ENCODE data around the gene EPAS1.
A peak's percentile ranks its signal among the peaks of the same experiment; 100 is the strongest.

Gene EPAS1

GRCh38 chr2:46342566-46343315 lies 45.5 kb downstream of the EPAS1 start:
- no peak for DNase-seq

DNA sequence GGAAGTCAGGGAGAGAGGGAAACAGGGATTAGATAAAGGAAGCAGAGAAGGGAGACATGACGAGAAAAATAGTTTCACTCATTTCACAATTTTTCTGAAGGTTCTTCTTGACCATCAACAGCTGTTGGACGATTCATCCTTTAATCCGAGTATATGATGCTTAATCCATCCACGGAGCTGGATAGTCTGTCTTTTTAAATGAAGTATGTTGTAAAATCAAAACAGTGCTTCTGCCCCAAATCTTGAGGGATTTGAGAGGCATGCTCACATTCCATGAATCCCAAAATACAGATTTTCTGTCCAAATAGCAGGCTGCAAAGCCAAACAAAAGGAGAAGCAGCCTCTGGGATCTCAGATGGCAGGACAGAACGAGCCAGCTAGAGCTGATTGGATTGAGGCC lies 47.5 kb downstream of the EPAS1 start:
- no peak for DNase-seq

DNA sequence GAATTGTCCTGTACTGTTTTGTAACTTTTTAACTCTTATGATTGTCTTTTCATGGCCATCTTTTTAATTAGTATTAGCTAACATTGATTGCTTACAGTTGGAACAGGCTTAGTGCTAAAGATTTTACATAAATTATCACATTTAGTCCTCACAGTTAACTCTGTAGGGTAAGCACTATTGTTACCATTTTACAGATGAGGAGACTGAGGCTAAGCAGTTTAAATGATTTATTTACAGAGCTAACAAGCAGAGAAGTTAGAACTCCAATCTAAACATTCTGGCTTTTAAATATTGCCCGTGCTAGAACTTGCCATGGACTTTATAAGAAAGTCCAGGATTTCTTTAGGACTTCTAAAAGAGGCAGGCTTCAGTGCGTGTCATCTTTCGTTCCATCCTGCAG lies 48.6 kb downstream of the EPAS1 start:
- no peak for DNase-seq

- DNase-seq = no peak
Observed at GRCh38 chr2:46346719-46347118, 49.5 kb downstream of the EPAS1 start.

DNA sequence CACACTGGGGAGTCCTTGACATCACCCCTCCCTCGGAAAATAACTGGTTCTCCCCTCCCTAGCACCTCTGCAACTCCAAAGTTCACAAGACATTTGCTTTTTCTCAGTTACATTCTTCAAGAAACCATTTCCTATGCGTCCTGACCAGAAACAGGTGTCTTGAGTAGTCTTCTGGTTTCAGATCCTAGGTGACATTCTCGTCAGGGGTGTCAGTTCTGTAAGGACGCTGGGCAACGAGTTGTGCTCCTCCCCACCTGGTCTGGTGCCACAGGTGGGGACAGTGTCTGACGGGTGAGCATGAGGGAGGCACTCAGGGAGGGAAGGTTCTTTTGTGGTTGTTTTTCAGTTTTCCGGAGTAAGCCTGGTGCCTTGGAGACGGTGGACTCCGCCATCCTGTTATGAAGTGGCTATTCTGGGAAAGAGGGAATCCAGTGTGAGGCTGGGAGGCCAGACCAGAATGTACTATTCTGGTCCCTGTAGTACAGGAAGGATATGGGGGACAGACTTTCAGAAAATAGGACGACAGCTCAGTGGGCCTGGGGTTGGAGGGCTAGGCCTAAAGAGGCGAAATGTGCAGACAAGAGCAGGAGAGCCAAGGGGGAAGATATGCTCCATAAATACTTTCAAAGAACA lies 50.6 kb downstream of the EPAS1 start:
- DNase-seq = no peak

DNA sequence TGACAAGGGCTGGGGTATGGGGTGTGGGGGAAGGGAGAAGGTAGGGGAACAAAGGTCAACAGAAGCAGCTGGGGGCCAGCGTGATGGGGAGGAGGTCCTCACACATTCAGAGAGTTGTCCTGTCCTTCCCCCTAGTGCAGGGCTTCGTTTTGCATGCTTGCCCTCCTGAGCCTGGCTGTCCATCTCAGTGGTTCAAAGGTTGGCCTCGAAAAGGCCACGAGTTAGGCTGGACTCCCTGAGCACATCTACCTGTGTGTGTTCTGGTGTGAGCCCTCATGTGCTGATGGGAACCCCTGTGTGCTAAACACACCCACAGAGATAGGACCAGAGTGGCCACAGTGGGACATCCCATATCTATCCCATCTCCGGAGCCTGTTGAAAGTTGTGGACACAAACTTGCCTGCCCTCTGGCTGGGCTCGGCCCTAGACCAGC lies 51.9 kb downstream of the EPAS1 start:
- DNase-seq = no peak

DNA sequence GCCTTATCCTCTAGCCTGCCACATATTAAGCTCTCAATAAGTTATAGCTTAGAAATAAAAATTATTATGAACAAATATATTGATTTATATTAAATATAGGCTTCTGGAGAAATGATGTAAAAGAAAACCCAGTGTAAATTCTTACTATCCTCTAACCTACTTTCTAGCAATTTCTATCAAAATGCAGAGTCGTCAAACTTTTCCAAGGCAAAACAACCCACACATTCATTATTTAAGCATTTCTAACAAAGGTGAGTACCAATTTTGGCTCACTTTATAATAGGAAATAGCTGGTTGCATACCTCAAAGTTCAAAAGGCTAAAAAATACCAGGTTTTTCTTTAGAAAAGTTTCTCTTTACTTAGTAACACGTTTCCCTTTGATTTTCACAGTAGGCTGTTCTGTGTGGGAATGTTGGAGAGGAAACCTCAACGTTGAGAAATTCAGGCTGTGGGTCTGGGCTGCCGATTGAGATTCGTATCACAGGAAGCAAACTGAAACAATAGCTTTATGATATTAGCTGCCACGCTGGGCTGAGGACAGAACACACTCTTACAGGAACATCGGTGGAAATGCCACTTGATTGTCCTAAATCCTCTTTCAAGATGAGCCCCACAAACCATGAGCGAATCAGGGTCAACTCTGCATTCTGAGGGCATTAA lies 53.0 kb downstream of the EPAS1 start:
- no peak for DNase-seq

DNA sequence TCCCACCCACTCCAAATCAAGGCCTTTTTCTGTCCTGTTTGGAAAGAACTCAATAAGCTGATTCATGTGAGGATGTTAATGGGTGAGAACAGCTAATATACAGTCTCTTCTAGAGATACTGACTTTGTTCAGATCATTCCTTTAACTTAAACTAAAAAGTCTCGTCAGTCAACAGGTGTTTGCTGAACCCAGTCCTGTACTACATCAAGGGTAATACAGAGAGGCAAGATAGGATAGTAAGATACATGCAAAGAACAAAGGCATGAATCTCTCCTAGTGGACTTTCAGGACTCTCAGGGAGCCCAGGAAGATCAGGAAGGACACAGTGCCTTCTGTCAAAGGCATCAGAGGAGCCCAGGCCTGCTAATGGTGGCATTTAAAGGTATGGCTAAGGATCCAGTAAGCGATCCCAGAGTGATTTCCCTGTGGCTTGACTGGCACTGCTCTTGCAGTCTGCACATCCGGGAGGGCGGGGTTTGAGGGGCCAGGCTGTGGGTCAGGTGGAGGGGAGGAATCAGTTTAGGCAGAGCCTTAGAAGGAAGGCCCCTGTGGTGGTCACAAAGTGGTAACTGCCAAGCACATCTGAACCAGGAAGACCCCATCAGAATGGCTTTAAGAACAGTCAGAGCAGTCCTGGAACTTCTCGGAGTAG lies 54.0 kb downstream of the EPAS1 start:
- no peak for DNase-seq

DNA sequence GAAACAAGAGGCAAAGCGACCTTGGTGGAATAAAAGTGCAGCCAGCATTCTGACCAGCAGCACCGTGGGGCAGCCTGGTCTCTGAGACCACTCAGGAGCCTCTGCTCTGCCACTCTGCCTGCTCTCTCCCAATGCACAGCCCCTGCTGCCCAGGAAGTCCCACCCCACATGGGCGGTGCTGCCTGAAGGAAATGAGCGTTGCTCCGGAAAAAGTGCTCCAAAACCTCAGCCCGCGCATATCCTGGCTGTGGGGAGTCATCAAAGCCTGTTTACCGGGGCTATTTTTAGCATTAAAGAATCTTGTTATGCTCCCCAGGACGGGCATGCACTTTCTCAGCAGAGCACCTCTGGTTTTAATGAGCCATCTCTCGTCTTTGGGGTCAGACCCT lies 54.5 kb downstream of the EPAS1 start:
- DNase-seq = no peak

DNA sequence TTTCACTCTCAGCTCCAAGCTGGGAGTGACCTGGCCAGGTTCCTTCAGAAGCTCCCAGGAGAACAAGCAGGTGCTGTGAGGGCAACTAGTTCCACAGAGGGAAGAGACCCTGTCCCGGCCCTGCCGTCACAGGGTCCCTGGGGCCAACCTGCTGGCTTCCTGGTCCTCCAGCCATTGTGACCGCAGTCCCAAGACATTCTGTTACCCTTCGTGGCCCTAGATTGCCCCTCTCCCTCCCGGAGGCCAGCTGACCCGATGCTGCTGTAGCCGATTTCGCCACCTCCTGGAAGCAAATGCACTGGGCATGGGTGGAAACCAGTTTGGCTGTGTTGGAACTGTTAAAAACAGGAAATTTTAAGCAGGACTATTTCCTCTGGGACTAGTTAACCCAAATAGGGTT lies 55.4 kb downstream of the EPAS1 start:
- no peak for DNase-seq

DNA sequence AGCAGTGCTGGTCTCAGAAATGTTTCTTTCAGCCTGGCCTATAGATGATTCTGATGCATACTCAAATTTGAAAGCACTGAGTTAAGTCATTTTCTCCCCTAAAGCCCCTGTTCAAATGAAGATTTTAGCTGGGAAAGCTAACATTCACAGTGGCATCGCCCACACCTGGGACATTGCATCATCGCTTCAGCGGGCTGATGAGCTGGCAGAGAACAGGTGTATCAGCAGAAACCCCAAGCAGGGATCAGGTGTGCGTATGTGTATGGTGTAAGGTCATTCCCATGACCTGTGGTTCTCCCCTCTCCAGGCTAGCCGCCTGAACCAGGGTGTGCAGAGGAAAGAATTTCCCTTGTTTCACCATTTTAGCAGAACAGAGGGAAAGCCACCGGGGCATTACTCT lies 56.3 kb downstream of the EPAS1 start:
- DNase-seq = no peak

DNA sequence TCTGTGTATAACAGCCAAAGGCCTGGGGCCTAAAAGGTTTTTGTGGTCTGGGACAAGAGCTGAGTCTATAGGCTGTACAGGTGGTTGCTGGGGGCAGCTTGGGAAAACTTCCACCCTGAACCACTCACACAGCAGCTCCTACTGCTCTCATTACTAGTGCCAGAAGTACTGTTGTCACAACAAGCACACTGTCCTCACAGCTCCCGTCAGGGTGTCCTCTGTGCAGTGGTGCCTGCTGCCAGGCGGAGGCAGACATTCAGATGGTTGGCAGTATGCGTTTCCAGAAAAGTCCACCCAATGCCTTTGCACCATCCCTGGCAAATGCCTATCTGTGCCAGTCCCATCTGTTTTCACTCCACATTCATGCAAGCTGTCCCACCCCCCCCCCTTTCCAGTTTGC lies 58.5 kb downstream of the EPAS1 start:
- no peak for DNase-seq

DNA sequence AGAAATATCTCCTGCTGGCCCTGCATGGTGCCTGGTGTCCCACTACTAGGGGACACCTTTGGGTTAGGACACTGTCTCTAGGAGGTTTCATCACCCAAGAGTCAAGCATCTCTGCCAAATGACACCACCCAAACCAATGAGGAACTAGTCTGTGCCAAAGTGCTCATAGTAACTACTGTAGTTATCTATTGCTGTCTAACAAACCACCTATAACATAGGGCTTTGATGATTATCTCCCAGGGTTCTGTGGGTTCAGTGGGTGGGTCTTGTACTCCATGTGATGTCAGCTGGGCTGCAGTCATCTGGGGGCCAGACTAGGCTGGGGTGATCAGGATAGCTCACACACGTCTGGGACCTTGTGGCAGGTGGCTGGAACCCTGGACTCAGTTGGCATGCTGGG lies 59.8 kb downstream of the EPAS1 start:
- no peak for DNase-seq

- no peak for DNase-seq
Observed at GRCh38 chr2:46358713-46359112, 61.5 kb downstream of the EPAS1 start.

- DNase-seq = no peak
Observed at GRCh38 chr2:46360303-46360702, 63.1 kb downstream of the EPAS1 start.

- DNase-seq = no peak
Observed at GRCh38 chr2:46361920-46362666, 64.9 kb downstream of the EPAS1 start.

- no peak for DNase-seq
Observed at GRCh38 chr2:46362667-46363012, 65.4 kb downstream of the EPAS1 start.

GRCh38 chr2:46363535-46364170 lies 66.4 kb downstream of the EPAS1 start:
- DNase-seq = no peak

DNA sequence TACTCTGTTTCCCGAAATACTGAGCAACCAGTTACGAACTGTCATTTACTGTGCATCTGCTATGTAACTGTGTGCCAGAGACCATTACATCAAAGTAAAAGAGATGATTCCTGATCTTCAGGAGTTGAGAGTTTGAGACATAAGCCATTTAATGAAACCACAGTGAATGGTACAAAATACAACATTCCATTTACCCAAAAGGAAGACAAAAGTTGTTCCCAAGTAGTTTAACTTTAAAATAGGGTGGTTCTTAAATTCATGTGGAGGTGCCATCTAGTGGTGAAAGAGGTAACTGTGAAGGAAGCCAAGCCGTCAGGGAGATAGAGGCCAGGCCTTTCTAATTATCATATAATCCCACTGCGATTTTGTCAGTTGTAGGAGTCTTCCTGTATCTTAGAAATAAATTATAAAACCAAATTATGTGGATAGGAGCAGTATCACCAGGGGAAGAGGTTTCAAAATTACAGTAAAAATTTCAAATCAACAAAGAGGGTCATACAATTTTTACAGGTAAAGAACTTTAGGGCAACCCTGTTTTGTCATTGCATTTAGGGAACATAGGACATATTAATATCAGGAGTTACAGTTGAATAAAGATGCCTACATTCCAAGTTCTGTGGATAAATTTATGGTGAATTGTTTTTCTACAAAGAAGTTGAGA lies 67.7 kb downstream of the EPAS1 start:
- DNase-seq = peak in 1 of 2 donors; percentile 68

DNA sequence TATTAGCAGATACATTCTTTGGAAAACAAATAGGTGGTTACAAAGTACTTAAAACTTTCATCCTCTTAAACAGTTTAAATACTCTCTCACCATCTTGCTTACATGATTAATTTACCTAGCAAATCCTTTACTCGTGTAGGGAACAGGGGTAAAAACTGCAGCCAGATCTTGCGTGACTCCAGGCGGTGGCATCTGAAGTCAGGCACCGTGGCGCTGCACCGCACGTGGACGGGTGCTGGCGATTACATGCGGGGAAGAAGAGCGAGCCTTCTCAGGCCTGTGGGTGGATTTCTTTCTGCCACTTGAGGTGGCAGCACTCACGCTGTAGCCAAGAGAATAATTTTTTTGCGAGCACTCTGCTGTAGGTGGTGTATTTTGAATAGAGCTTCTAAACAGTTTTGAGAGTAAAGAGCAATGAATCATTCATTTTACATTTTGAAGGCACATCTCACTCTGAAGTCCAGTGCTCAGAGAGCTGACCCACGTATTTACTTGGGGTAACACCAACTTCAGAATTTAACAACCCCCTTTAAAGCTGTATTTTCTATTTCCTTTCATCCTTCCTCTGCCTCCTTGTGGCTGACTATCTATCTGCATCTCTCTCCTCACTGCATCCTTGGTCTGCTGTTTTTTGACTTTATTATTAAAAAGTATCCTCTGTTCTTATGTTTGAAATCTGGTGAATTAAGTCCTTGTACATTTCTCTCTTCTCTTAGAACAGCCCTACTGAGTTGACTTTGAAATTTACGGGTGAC lies 68.9 kb downstream of the EPAS1 start:
- no peak for DNase-seq

GRCh38 chr2:46366668-46367052 lies 69.5 kb downstream of the EPAS1 start:
- DNase-seq = no peak
